HG02678 (cell line): ENCODE measurements around the gene TAOK3.
"Not testable (repeated sequence)": the region's sequence is repeated elsewhere in the genome, so short reads cannot be mapped to it uniquely, and the experiment has no call there.

Source experiments
- ATAC-seq: cut with Tn5 transposase; IDR thresholded peaks from one replicate; pipeline ENCODE4 v1.9.1; 2021; ENCODE audit warnings: mild to moderate bottlenecking, moderate library complexity; ENCODE audit not compliant: unreplicated experiment

Gene TAOK3

GRCh38 chr12:118372541-118373495, at the start of gene TAOK3:
TSS of gene TAOK3 (minus strand) at chr12:118372907. CDS start at chr12:118255567, 117,340 bp downstream.
- peak; percentile 80 for ATAC-seq

- no peak for ATAC-seq
These were observed 48.0 kb upstream of the TAOK3 start for GRCh38 chr12:118420673-118421072.

DNA sequence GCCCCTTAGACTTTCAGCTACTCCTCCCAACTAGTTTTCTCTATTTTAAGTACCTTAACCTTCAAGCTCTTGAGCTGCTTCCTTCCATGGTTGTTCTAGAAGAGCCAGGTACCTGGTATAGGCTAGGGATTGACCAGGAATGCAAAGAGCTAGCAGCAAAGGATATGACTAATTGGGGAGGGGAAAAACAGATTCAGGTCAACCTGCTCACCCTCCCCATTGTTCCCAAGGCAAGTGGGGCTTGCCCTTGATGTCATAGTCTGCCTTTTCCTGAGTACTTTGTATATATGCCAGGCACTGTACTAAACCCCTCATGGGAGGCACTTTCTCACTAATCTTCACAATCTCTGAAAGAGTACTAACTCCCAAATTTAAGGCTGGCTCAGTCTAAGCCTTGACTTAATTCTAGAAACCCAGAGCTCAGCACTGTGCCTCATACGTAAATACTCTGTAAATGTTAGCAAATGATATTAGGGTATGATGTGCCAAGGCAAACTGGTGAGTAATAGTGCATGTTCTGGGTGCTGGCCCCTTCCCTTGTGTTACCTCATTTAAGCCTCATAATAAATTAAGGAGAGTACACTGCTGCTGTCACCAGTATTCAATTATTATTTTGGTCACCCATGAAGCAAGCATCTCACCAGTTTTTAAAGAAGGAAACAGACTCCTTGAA, 45.8 kb upstream of the TAOK3 start:
- ATAC-seq = no peak

DNA sequence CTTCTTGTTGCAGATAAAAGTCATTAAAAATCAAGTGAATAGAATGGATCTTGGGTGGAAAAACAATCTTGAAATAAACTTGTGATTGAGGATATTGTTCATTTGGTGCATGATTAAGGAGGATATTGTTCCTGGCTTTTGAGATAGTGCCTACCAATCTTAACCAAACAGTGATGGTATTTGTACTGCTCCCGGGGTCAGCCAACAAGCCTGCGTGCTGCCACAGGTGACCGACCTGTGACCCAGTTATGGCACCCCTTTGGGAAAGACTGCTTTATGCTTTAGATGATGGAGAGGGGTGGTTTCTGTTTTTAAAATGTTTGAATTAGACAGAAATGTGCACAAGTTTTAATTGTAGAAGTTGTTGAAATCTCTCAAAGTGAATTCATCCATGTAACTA, 45.2 kb upstream of the TAOK3 start:
- ATAC-seq = no peak

GRCh38 chr12:118409834-118410233, 37.1 kb upstream of the TAOK3 start:
- ATAC-seq = no peak

- not testable (repeated sequence) for ATAC-seq
These were observed 35.5 kb upstream of the TAOK3 start for GRCh38 chr12:118408241-118408640.

- no peak for ATAC-seq
These were observed 32.3 kb upstream of the TAOK3 start for GRCh38 chr12:118404876-118405521.

- ATAC-seq = no peak
These were observed 29.5 kb upstream of the TAOK3 start for GRCh38 chr12:118402251-118402650.

DNA sequence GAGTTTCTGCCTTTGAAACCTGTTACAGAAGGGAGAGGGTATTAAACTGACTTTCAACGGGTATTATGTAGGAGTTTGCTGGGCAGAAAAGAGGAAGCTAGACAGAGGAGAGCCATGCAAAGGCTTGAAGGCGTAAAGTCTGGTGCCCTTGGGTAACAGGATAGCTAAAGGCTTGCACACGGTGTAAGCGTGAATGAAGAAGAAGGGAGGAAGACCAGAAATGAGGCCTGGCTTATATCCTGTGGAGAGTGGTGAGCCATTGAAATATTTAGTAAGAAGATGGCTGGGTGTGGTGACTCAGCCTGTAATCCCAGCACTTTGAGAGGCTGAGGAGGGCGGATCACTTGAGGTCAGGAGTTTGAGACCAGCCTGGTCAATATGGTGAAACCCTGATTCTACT, 26.2 kb upstream of the TAOK3 start:
- no peak for ATAC-seq

- ATAC-seq = no peak
These were observed 25.8 kb upstream of the TAOK3 start for GRCh38 chr12:118398524-118398923.

GRCh38 chr12:118397708-118398440, 25.2 kb upstream of the TAOK3 start:
- no peak for ATAC-seq

DNA sequence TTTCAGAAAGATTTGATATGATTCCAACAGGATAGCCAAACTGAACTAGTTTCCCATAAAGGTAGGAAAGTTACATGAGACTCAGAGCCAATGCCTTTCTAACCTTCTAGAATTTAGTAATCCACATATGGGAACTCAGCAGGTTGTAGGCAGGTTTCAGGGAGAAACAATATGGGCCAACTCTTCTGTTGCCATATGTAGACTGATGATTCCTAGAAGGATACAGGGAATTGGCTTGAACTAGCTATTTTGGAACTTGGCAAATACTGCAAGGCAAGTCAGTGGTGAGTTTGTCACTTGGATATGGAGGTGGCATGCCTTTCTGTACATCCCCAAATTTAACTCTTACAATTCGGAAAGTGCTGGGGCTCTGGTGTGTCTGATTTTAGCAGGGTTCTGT, 19.1 kb upstream of the TAOK3 start:
- ATAC-seq = no peak

GRCh38 chr12:118391424-118391823, 18.7 kb upstream of the TAOK3 start:
- ATAC-seq = no peak

- ATAC-seq = no peak
These were observed 5.3 kb upstream of the TAOK3 start for GRCh38 chr12:118377884-118378470.

- no peak for ATAC-seq
These were observed 4.5 kb upstream of the TAOK3 start for GRCh38 chr12:118377021-118377883.

DNA sequence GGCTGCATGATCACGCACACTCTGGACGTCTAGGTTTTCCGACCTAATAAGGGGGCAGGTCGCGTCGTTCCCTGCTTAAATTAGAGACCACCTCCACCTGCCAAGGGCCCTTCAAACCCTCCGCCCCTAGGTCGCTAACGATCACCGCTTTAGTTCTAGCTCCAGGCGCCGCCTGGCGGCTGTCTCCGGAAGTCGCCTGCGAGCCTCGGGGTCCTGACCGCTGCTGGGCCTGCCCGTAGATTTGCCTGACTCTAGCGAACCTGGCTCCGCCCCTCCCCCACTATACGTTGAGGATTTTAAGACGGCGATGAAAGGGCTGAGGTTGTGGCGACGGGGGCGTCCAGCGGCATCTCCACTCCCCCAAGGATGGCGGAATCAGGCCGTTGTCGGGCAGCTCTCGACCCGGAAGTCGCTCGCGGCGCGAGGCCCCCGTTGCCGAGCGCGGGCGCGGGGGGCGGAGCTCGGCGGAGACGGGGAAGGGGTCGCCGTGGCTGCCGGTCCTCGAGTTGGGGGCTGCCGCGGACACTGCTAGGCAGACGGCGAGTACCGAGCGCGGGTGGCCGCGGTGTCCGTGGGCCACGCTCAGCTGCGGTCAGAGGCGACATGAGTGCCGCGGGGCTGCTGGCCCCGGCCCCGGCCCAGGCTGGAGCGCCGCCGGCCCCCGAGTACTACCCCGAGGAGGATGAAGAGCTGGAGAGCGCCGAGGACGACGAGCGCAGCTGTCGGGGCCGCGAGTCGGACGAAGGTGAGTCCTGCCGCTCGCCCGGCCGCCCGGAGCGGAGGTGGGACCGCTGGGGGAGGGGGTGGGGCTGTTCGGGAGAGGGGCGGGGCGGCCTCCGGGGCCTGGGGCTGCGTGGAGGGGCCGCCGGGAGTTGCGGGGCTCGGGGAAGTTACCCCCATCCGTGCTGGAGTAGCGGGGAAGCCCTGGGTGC, 3.6 kb upstream of the TAOK3 start, which contains the start of gene SUDS3:
SUDS3 (plus strand) TSS at position 467 of the 932 bp plus-strand sequence; CDS start at position 604, 137 bp downstream.
- no peak for ATAC-seq

DNA sequence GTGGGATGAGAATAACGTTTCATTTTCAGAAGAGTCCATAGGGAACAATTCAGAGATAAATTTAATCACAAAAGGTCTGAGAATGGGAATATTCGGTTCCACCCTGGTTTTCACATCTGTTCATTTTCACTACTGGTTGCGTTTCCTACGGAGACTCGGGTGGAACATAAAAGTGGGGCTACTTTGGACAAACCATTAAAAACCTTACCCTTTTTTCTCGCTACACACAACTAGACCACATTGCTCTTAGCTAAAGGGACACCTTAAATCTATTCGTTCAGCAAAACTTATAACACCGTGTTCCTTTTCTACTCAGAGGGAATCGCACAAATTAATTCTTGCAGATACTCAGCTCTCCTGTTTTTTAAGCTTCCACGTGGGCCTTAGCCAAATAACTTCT, 2.6 kb upstream of the TAOK3 start:
- ATAC-seq = no peak

GRCh38 chr12:118374909-118375308, 2.2 kb upstream of the TAOK3 start:
- no peak for ATAC-seq
